GM23338 (cell line): Measurements from ENCODE around the gene VPS72. TPM values are rescaled to one million over a fixed set of nuclear protein-coding genes. Genes with fewer than 3 reads are reported as not detected.

Experiments used
- ATAC-seq: fragments of 200-7000 bp; cut with Tn5 transposase; 3 replicates; pipeline ENCODE4 v1.9.1; 2020
- DNase-seq: peaks from one replicate; pipeline ENCODE4 v3.0.0-alpha.2; 2015; ENCODE audit warnings: low spot score
- H2AFZ ChIP-seq: fragments of 200-600 bp; sonication (generic); 2 replicates; pipeline ENCODE4 v1.8.0; 2016; ENCODE audit warnings: antibody characterized with exemption, mild to moderate bottlenecking, moderate library complexity
- H3F3A ChIP-seq: fragments of 200-600 bp; sonication (generic); replicated peaks from 2 replicates; pipeline ENCODE4 v1.8.0; 2017; ENCODE audit warnings: antibody characterized with exemption, mixed run types, low read depth
- H3K27ac ChIP-seq: fragments of 200-600 bp; sonication (generic); 2 replicates; pipeline ENCODE4 v1.6.1; 2016; ENCODE audit warnings: low read depth
- H3K27me3 ChIP-seq: fragments of 200-600 bp; sonication (generic); 2 replicates; pipeline ENCODE4 v1.8.0; 2016; ENCODE audit warnings: mild to moderate bottlenecking, mixed run types, moderate library complexity; ENCODE audit not compliant: insufficient read depth
- H3K36me3 ChIP-seq: fragments of 200-600 bp; sonication (generic); 2 replicates; pipeline ENCODE4 v1.8.0; 2016; ENCODE audit warnings: mild to moderate bottlenecking; ENCODE audit not compliant: insufficient read depth
- H3K4me1 ChIP-seq: fragments of 200-600 bp; sonication (generic); 2 replicates; pipeline ENCODE4 v1.8.0; 2016; ENCODE audit warnings: mild to moderate bottlenecking, moderate library complexity; ENCODE audit not compliant: insufficient read depth
- H3K4me2 ChIP-seq: fragments of 200-600 bp; sonication (generic); 2 replicates; pipeline ENCODE4 v1.7.1; 2017; ENCODE audit warnings: mixed run types
- H3K4me3 ChIP-seq: fragments of 200-600 bp; sonication (generic); 2 replicates; pipeline ENCODE4 v1.6.1; 2016; ENCODE audit warnings: mixed run types
- H3K79me2 ChIP-seq: fragments of 200-600 bp; sonication (generic); replicated peaks from 2 replicates; pipeline ENCODE4 v1.8.0; 2017; ENCODE audit warnings: mild to moderate bottlenecking; ENCODE audit not compliant: insufficient read depth
- H3K9me2 ChIP-seq: fragments of 200-600 bp; sonication (generic); 2 replicates; pipeline ENCODE4 v1.8.0; 2017; ENCODE audit not compliant: insufficient read depth
- H4K20me1 ChIP-seq: fragments of 200-600 bp; sonication (generic); replicated peaks from 2 replicates; pipeline ENCODE4 v1.8.0; 2017; ENCODE audit warnings: mild to moderate bottlenecking; ENCODE audit not compliant: insufficient read depth
- H3K27ac Mint-ChIP-seq: 2 replicates; pipeline ENCODE4 v1.8.0; 2020; ENCODE audit warnings: inconsistent platforms, mild to moderate bottlenecking, moderate library complexity, mixed read lengths
- H3K27me3 Mint-ChIP-seq: 3 replicates; pipeline ENCODE4 v1.8.0; 2022; ENCODE audit warnings: low read depth, mild to moderate bottlenecking, moderate library complexity, mixed read lengths, inconsistent platforms; ENCODE audit not compliant: insufficient read depth, poor library complexity
- H3K36me3 Mint-ChIP-seq: 3 replicates; pipeline ENCODE4 v1.8.0; 2021; ENCODE audit warnings: low read depth, mild to moderate bottlenecking, inconsistent platforms, moderate library complexity, mixed read lengths
- H3K4me1 Mint-ChIP-seq: 3 replicates; pipeline ENCODE4 v1.8.0; 2020; ENCODE audit warnings: mild to moderate bottlenecking, inconsistent platforms, mixed read lengths
- H3K4me3 Mint-ChIP-seq: 3 replicates; pipeline ENCODE4 v1.8.0; 2021; ENCODE audit warnings: moderate library complexity, mild to moderate bottlenecking, inconsistent platforms, mixed read lengths
- H3K9me3 Mint-ChIP-seq: 3 replicates; pipeline ENCODE4 v1.8.0; 2020; ENCODE audit warnings: moderate library complexity, mild to moderate bottlenecking, inconsistent platforms, mixed read lengths
- CTCF ChIP-seq, 2 experiments: fragments of 200-600 bp in 1 of 2; sonication (generic) in 1 of 2; conservative IDR thresholded peaks; 2 replicates each; pipeline versions ENCODE4 v1.5.1 to v1.6.1; 2016 to 2017; ENCODE audit warnings: antibody characterized with exemption in 2 of 2, low read depth in 2 of 2, mild to moderate bottlenecking in 2 of 2, moderate library complexity in 1 of 2
- ETS1 ChIP-seq: IDR thresholded peaks from 2 replicates; pipeline ENCODE4 v1.6.1; 2016; ENCODE audit warnings: antibody characterized with exemption
- EZH2 ChIP-seq: fragments of 200-600 bp; sonication (generic); IDR thresholded peaks from one replicate; pipeline ENCODE4 v1.8.0; 2017; ENCODE audit warnings: antibody characterized with exemption, mild to moderate bottlenecking, low read depth; ENCODE audit not compliant: unreplicated experiment
- EZH2phosphoT487 ChIP-seq: fragments of 200-600 bp; sonication (generic); IDR thresholded peaks from one replicate; pipeline ENCODE4 v1.8.1; 2018; ENCODE audit warnings: antibody characterized with exemption; ENCODE audit not compliant: unreplicated experiment
- JUNB ChIP-seq: IDR thresholded peaks from one replicate; pipeline ENCODE4 v1.6.1; 2016; ENCODE audit warnings: antibody characterized with exemption; ENCODE audit not compliant: unreplicated experiment
- NANOG ChIP-seq: IDR thresholded peaks from 2 replicates; pipeline ENCODE4 v1.6.1; 2016; ENCODE audit warnings: antibody characterized with exemption, borderline replicate concordance
- POLR2AphosphoS5 ChIP-seq: IDR thresholded peaks from 2 replicates; pipeline ENCODE4 v1.6.1; 2016; ENCODE audit warnings: antibody characterized with exemption, low read depth
- STAT1 ChIP-seq: IDR thresholded peaks from one replicate; pipeline ENCODE4 v1.6.1; 2016; ENCODE audit warnings: antibody characterized with exemption; ENCODE audit not compliant: unreplicated experiment
- ZNF114 ChIP-seq: fragments of 250-450 bp; sonication (Bioruptor Pico); IDR thresholded peaks from 2 replicates; pipeline ENCODE4 v1.5.0; 2020; ENCODE audit warnings: mild to moderate bottlenecking, moderate library complexity
- polyA plus RNA-seq: library from polyadenylated mRNA; unstranded; fragments of >200 nt; fragmentation: Nextera tagmentation; extraction: Ambion mirVana; gene quantifications from 2 replicates; pipeline ENCODE4 v1.2.1, GENCODE V29; 2016
- total RNA-seq: library from RNA; depleted of rRNA; stranded (reverse); fragments of >200 nt; shearing (Covaris generic); gene quantifications from 2 replicates; pipeline ENCODE4 v1.2.3, GENCODE V29; 2014

The VPS72 gene
- total and polyA plus RNA-seq, 2 experiments from 2014 or later: 60.2 to 90.3 TPM

- Histone ChIP-seq H3K4me1 (peaks cover 5% of the 10 kb centered on the region; the same call in 1 of the 2 replicates), H3K36me3 (0 out of 2 replicates have a peak, but pooled peaks cover 6% of the 10 kb centered on the region), H3K79me2 (no peaks in the 10 kb centered on the region), H3K4me2 (peak overlapping the region; percentile 55; the same call in 1 of the 2 replicates), H3K27ac (peak overlapping the region; percentile 32; the same call in 1 of the 2 replicates), H2AFZ (no peak overlapping the region), H3K27me3 (no peaks in the 10 kb centered on the region), H3K4me3 (no peak overlapping the region), H4K20me1 (no peaks in the 10 kb centered on the region), H3F3A (no peaks in the 10 kb centered on the region; the same call in 1 of the 2 replicates), H3K9me2 (no peaks in the 10 kb centered on the region)
- Mint-ChIP-seq H3K36me3 (peaks cover 13% of the 10 kb centered on the region), H3K9me3 (no peaks in the 10 kb centered on the region), H3K4me1 (peaks cover 12% of the 10 kb centered on the region; the same call in 2 of the 3 replicates), H3K27ac (no peak overlapping the region), H3K4me3 (no peak overlapping the region), H3K27me3 (peaks cover 11% of the 10 kb centered on the region)
- TF ChIP-seq POLR2AphosphoS5: no peak
- DNase-seq (no peak), ATAC-seq (no peak)
Measured at GRCh38 chr1:151157067-151157531, 32.9 kb downstream of the VPS72 start.

- ATAC-seq (peak; percentile 80), DNase-seq (peak; percentile 44)
- peaks cover 7% of the 10 kb centered on the region for H3K36me3 Mint-ChIP-seq
- Histone ChIP-seq H4K20me1 (no peaks in the 10 kb centered on the region), H3K4me3 (no peak within 1 kb of the TSS), H3F3A (no peaks in the 10 kb centered on the region; the same call in 1 of the 2 replicates), H3K4me1 (peaks cover 5% of the 10 kb centered on the region; the same call in 1 of the 2 replicates), H3K79me2 (no peaks in the 10 kb centered on the region), H3K27ac (peak within 1 kb of the TSS; percentile 32; the same call in 1 of the 2 replicates), H3K4me2 (peak within 1 kb of the TSS; percentile 55; the same call in 1 of the 2 replicates), H3K9me2 (no peaks in the 10 kb centered on the region), H2AFZ (no peak within 1 kb of the TSS), H3K27me3 (no peaks in the 10 kb centered on the region), H3K36me3 (0 out of 2 replicates have a peak, but pooled peaks cover under 1% of the 10 kb centered on the region)
- H3K4me1 Mint-ChIP-seq: peaks cover 12% of the 10 kb centered on the region; the same call in 2 of the 3 replicates
- no peak for TF ChIP-seq ETS1
- no peak for TF ChIP-seq NANOG
- TF ChIP-seq EZH2phosphoT487: no peak
- TF ChIP-seq CTCF (conservative IDR thresholded peaks at IDR 0.05; ENCODE audit: low read depth in 2 of 2): no peak
- TF ChIP-seq JUNB: no peak
- TF ChIP-seq ZNF114: no peak
- no peak for TF ChIP-seq EZH2
- TF ChIP-seq STAT1: no peak
- no peak within 1 kb of the TSS; the same call in 1 of the 2 replicates for H3K27ac Mint-ChIP-seq
- no peaks in the 10 kb centered on the region for H3K9me3 Mint-ChIP-seq
- peaks cover 11% of the 10 kb centered on the region for H3K27me3 Mint-ChIP-seq
- no peak within 1 kb of the TSS for H3K4me3 Mint-ChIP-seq
Measured at GRCh38 chr1:151156515-151156819, 33.5 kb downstream of the VPS72 start, which contains the start of gene TNFAIP8L2. Gene TNFAIP8L2 (plus strand): TSS chr1:151156649. CDS start chr1:151158698, 2,049 bp downstream.
